ENCODE measurements around the gene PGBD4.

Gene PGBD4

DNA sequence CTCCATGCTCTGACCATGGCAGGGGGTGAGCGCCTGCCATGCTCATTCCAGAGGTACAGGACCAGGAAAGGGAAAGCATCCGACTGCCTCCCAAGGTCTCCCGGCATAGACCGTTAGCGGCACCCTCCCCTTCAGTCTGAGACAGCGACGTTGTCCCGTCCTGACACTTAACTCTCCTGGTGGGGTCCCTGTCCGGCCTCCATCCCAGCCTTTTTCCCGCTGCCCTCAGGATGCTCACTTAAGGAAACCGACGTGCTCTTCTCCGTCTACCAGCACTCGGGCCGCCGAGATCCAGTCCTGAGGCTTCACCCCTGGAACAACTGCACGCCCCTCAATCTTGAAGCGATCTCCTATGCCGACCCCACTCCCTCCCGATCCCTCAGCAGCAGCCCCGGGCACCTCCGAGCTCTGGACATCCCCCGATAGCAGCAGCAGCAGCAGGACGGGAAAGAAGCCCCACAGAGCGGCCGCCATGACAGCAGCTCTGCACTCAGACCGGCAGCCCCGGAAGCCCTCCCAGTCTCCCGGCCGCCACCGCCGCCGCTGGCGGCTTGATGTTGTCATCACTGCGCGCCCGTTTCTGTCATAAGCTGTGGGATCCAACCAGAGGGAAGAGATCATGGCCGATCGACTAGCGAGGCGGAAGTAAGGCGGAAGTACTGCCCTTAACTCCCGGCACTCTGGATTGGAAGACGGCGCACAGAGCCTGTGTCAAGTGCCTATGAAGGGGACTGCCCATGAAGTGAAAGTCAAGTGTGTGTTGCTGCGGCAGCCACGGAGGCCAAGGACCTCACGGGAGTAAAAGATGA is at the start of gene PGBD4, which contains the start of gene EMC7:
TSS of gene PGBD4 (plus strand) at position 718 of the 809 bp plus-strand sequence. CDS start 449 bp downstream, outside the sequence.
TSS of gene EMC7 (minus strand) at position 497 of the 809 bp plus-strand sequence. CDS start at position 474, 23 bp downstream.
- DNase-seq (ENCODE audit: low spot score): peak; percentile 99

DNA sequence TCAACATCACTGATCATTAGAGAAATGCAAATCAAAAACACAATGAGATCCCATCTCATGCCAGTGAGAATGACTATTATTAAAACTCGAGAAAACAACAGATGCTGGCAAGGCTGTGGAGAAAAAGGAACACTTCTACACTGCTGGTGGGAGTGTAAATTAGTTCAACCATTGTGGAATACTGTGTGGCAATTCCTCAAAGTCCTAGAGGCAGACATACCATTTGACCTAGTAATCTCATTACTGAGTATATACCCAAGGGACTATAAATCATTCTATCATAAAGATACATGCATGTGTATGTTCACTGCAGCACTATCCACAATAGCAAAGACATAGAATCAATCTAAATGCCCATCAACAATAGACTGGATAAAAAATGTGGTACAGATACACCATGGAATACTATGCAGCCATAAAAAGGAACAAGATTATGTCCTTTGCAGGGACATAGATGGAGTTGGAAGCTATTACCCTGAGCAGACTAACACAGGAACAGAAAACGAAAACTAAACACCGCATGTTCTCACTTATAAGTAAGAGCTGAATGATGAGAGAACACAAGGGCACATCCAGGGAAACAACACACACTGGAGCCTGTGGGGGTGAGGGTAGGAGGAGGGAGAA is 47.7 kb upstream of the PGBD4 start:
- DNase-seq (ENCODE audit: low spot score): no peak

DNA sequence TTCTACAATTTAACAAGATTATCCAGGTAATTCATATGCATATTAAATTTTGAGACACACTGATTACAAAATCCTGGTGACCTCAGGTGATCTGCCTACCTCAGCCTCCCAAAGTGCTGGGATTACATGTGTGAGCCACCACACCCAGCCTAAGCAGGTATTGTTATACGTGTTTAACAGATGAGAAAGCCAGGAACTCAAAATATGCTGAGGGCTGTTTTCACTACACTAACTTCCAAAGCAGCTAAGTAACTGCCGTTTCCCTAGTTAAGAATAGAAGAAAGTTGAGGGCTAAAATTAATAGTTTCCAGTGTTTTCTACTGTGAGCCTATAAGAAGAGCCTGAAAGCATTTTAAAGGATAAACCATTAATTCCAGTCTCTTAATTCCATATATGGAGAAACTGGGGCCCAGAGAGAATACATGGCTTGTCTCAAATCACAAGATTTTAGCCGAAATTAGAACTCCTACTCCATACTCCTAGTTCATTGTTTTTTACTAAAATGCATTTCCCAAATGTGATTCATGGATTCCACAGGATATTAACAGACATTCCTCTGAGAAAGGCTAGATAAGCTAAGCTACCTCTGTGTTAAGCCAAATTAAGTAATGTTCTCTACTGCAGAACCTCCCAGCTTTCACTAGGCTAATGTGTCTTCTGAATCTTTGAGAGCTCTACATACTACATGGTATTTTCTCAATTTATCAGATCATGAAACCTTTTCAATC is 45.9 kb upstream of the PGBD4 start:
- DNase-seq (ENCODE audit: low spot score): peak; percentile 74

DNA sequence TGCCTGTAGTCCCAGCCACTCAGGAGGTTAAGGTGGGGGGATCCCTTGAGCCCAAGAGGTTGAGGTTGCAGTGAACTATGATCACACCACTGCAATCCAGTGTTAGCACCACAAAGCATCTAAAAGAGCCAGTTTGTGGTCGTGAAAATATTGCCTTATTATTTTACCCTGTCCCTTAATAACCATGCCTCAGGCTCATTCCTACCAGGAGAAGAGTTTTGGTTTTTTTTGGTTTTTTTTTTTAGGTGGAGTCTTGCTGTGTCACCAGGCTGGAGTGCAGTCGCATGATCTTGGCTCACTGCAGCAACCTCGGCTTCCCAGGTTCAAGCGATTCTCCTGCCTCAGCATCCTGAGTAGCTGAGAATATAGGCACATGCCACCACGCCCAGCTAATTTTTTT is 45.0 kb upstream of the PGBD4 start:
- no peak for DNase-seq (ENCODE audit: low spot score)

DNA sequence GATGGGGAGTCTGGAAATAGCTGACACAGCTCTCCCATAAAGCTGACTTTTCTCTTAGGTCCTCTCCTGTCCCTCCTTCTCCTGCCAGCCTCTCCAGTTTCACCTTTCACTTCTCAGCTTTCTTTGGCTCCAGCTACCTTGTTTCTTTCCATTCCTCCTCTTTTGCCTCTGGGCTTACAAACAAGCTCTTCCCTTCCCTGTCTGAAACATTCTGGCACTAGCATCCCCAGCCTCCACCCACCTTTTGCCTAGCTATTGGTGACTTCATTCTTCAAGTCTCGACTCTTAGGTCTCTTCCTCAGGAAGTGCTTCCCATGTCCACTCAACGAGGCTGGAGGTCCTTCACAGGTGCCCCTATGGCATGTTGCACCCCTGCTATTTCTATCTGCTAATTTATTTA is 42.4 kb upstream of the PGBD4 start:
- no peak for DNase-seq (ENCODE audit: low spot score)

- no peak for DNase-seq (ENCODE audit: low spot score)
These were observed 41.9 kb upstream of the PGBD4 start for GRCh38 chr15:34059946-34060345.

GRCh38 chr15:34064438-34064837 is 37.4 kb upstream of the PGBD4 start:
- DNase-seq (ENCODE audit: low spot score): no peak

GRCh38 chr15:34065261-34065660 is 36.6 kb upstream of the PGBD4 start:
- no peak for DNase-seq (ENCODE audit: low spot score)

- no peak for DNase-seq (ENCODE audit: low spot score)
These were observed 35.9 kb upstream of the PGBD4 start for GRCh38 chr15:34065941-34066340.

DNA sequence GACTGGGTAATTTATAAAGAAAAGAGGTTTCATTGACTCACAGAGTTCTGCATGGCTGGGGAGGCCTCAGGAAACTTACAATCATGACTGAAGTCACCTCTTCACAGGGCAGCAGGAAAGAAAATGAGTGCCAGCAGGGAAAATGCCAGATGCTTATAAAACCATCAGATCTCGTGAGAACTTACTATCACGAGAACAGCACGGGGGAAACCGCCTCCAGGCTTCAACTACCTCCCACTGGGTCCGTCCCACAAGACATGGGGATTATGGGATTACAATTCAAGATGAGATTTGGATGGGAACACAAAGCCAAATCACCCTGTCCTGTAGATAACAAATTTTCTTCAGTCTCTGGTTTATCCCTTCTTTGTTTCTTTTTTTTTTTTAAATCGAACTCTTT is 31.9 kb upstream of the PGBD4 start:
- DNase-seq (ENCODE audit: low spot score): no peak

GRCh38 chr15:34076785-34077184 is 25.1 kb upstream of the PGBD4 start:
- DNase-seq (ENCODE audit: low spot score): no peak

GRCh38 chr15:34078900-34079299 is 23.0 kb upstream of the PGBD4 start:
- DNase-seq (ENCODE audit: low spot score): no peak

DNA sequence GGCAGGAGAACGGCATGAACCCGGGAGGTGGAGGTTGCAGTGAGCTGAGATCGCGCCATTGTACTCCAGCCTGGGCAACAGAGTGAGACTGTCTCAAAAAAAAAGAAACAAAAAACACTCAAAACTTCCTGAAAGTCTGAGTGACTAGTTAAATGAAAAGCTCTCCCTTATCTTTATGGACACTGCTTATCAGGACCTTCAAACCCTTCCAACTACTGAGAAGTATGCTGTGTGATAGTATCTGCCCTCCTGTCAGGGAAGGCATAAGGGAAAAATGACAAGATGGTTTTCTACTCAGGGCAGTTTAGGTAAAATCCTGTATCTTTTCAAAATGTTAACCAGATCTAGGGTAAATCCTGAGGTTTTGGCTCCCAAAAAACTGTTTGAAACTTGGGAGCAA is 22.0 kb upstream of the PGBD4 start:
- no peak for DNase-seq (ENCODE audit: low spot score)

DNA sequence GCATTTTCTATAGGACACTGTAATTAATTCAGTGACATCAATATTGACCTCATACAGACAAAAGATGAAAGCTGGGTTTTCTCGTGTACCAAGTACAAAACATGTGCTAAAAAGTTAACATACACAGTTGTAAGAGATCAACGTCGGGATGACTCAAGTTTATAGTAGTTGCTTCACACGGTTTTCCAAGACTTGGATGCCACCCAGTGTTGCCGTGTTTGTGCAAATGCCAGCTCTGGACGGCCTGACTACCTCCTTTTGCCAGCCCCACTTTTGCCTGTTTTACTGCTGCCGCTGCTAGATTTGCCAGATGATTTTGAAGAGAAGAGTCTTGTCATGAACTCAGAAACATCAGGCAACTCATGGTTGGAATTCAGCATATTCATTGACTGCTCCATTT is 17.8 kb upstream of the PGBD4 start:
- no peak for DNase-seq (ENCODE audit: low spot score)

- no peak for DNase-seq (ENCODE audit: low spot score)
These were observed 16.1 kb upstream of the PGBD4 start for GRCh38 chr15:34085746-34086145.

DNA sequence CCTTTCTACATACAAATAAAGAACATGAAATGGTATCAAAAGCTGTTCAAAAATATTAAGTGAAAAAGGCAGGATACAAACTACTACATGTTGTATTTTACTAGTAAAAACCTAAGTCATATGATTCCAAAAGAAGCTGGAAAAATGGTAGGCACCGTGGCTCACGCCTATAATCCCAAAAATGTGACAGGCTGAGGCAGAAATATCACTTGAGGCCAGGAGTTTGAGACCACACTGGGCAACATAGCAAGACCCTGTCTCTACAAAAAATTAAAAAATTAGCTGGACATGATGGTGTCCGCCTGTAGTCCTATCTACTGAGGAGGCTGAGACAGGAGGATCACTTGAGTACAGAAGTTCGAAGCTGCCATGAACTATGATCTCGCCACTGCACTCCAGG is 2.0 kb upstream of the PGBD4 start:
- no peak for DNase-seq (ENCODE audit: low spot score)

- DNase-seq (ENCODE audit: low spot score): peak; percentile 7
These were observed 467 bp downstream of the PGBD4 start for GRCh38 chr15:34102175-34102925.

DNA sequence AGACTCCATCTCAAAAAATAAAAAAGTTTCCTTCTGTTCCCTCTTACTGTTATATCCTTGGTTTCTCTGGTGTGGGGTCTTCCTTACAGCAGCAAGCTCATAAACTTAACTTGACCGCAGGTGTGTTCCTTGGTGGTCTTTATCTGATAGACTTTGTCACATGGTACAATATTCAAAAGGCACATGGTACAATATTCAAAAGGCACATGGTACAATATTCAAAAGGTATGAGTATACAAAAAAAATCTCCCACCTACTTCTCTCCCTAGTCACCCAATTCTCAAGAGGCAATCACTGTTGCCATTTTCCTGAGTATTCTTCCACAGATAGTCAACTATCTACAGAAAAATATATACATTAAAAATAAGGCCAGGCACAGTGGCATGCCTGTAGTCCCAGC is 4.5 kb downstream of the PGBD4 start:
- DNase-seq (ENCODE audit: low spot score): no peak

DNA sequence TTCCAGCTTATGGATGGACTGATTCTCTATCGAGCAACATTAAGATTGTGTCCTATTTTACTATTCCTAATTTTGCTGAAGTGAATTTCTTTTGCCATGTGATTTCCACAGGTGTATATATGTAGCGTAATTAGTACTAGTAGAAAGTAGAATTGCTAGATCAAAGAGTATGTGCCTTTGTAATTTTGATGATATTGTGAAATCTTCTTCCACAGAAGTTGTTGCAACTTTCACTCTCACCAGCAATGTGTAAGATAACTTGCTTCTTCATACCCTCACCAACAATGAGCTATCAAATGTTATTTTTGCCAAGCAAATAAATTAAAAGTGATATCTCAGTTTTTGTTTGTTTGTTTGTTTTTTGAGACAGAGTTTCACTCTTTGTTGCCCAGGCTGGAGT is 5.4 kb downstream of the PGBD4 start:
- no peak for DNase-seq (ENCODE audit: low spot score)

GRCh38 chr15:34109797-34110663 is 8.1 kb downstream of the PGBD4 start:
- peak; percentile 40 for DNase-seq (ENCODE audit: low spot score)

- no peak for DNase-seq (ENCODE audit: low spot score)
These were observed 9.6 kb downstream of the PGBD4 start for GRCh38 chr15:34111488-34111887.
